K562 (cell line): ENCODE data around the gene PASD1. TPM values are rescaled to one million over a fixed set of nuclear protein-coding genes. Genes with fewer than 3 reads are reported as not detected.

ENCODE experiments used
- ATAC-seq: fragments of 200-7000 bp; cut with Tn5 transposase; 3 replicates; pipeline ENCODE4 v1.9.1; 2020; ENCODE audit warnings: moderate library complexity
- BruUV-seq: library from RNA; stranded (reverse); fragments of 400-500 nt; replicated peaks from 2 replicates; lab custom pipeline; 2021; lab: Mats Ljungman, UMichigan
- CTCF ChIA-PET: fragments of 300-600 bp; formaldehyde crosslinking; extraction: SDS; loops from one replicate; lab custom pipeline; 2021; ENCODE audit warnings: low intra/inter-chr PET ratio; lab: Yijun Ruan, JAX
- POLR2A ChIA-PET: fragments of 300-600, 350-650 bp; sonication (Branson Sonifier 250); formaldehyde crosslinking; extraction: SDS; loops from one replicate; lab custom pipeline; 2021; ENCODE audit warnings: antibody characterized with exemption, inconsistent platforms; lab: Yijun Ruan, JAX
- DNase-seq, 4 experiments: peaks; one replicate each; pipeline versions ENCODE4 v3.0.0 to v3.0.0-alpha.2; 2011 to 2018; ENCODE audit warnings: low spot score in 3 of 4, mixed read lengths in 3 of 4; ENCODE audit errors: extremely low read depth in 1 of 4
- FAIRE-seq: peaks from 2 replicates; lab custom pipeline; 2011; peaks lifted over from hg19 to GRCh38; lab: Jason Lieb, UNC
- H2AFZ ChIP-seq: 2 replicates; pipeline ENCODE4 v1.6.0; 2011; ENCODE audit warnings: low read depth, low read length, control low read depth, inconsistent platforms
- H3K27ac ChIP-seq: fragments of 200-600 bp; 3 replicates; pipeline ENCODE4 v1.8.0; 2011; ENCODE audit warnings: low read depth, mild to moderate bottlenecking, control low read depth, inconsistent platforms, low read length, moderate library complexity, mixed read lengths; ENCODE audit errors: extremely low read depth
- H3K27me3 ChIP-seq, 2 experiments: fragments of 300-600 bp in 1 of 2; 2 replicates in 1 of 2; 3 replicates in 1 of 2; pipeline versions ENCODE4 v1.6.0 to v1.8.0; 2011; ENCODE audit warnings: inconsistent platforms in 2 of 2, low read length in 2 of 2, mild to moderate bottlenecking in 1 of 2, mixed read lengths in 1 of 2, moderate library complexity in 1 of 2; ENCODE audit not compliant: control insufficient read depth in 2 of 2, insufficient read depth in 2 of 2
- H3K36me3 ChIP-seq: fragments of 300-600 bp; 3 replicates; pipeline ENCODE4 v1.8.0; 2011; ENCODE audit warnings: mild to moderate bottlenecking, low read length, inconsistent platforms; ENCODE audit not compliant: control insufficient read depth, insufficient read depth
- H3K4me1 ChIP-seq, 2 experiments: fragments of 200-600 bp in 1 of 2; replicated peaks in 1 of 2; 2 replicates in 1 of 2; 3 replicates in 1 of 2; pipeline versions ENCODE4 v1.5.1 to v1.8.0; 2011; ENCODE audit warnings: inconsistent platforms in 2 of 2, low read length in 2 of 2, mild to moderate bottlenecking in 1 of 2, mixed read lengths in 1 of 2, moderate library complexity in 1 of 2; ENCODE audit not compliant: control insufficient read depth in 2 of 2, insufficient read depth in 2 of 2
- H3K4me2 ChIP-seq: 2 replicates; pipeline ENCODE4 v1.6.1; 2011; ENCODE audit warnings: low read length, control low read depth, inconsistent platforms, mixed read lengths; ENCODE audit not compliant: insufficient read depth
- H3K4me3 ChIP-seq: fragments of 200-600 bp; sonication (generic), shearing (Covaris generic); 2 replicates; pipeline ENCODE4 v1.5.1; 2016; ENCODE audit warnings: control low read depth, inconsistent platforms
- H3K79me2 ChIP-seq: fragments of 200-600 bp; 3 replicates; pipeline ENCODE4 v1.8.0; 2011; ENCODE audit warnings: low read length, inconsistent platforms; ENCODE audit not compliant: control insufficient read depth, insufficient read depth
- H3K9ac ChIP-seq, 2 experiments: 2 replicates each; pipeline versions ENCODE4 v1.6.0 to v1.6.1; 2011; ENCODE audit warnings: low read depth in 2 of 2, low read length in 2 of 2, control low read depth in 1 of 2, inconsistent platforms in 1 of 2, mild to moderate bottlenecking in 1 of 2, mixed read lengths in 1 of 2; ENCODE audit not compliant: insufficient read depth in 1 of 2
- H3K9me1 ChIP-seq: one replicate; pipeline ENCODE4 v1.6.0; 2011; ENCODE audit warnings: inconsistent platforms, mild to moderate bottlenecking, low read length, moderate library complexity; ENCODE audit not compliant: control insufficient read depth, insufficient read depth
- H3K9me3 ChIP-seq: replicated peaks from 2 replicates; pipeline ENCODE4 v1.5.1; 2011; ENCODE audit warnings: low read depth, low read length, inconsistent platforms; ENCODE audit not compliant: control insufficient read depth, insufficient read depth
- H4K20me1 ChIP-seq: replicated peaks from 2 replicates; pipeline ENCODE4 v1.6.1; 2011; ENCODE audit warnings: low read length, inconsistent platforms, mixed read lengths; ENCODE audit not compliant: control insufficient read depth, insufficient read depth
- DLX4 ChIP-seq: fragments of 250-450 bp; sonication (Bioruptor Pico); IDR thresholded peaks from 2 replicates; pipeline ENCODE4 v1.6.1; 2021; ENCODE audit warnings: mild to moderate bottlenecking
- KLF1 ChIP-seq: fragments of 450-650 bp; IDR thresholded peaks from 2 replicates; pipeline ENCODE4 v1.6.1; 2016; ENCODE audit warnings: missing genetic modification characterization, missing compliant biosample characterization
- PBX2 ChIP-seq, 2 experiments: IDR thresholded peaks in 1 of 2; conservative IDR thresholded peaks in 1 of 2; 2 replicates each; pipeline ENCODE4 v1.6.1; 2016; ENCODE audit warnings: low read depth in 2 of 2, mild to moderate bottlenecking in 1 of 2, missing compliant biosample characterization in 1 of 2, missing genetic modification characterization in 1 of 2, moderate library complexity in 1 of 2
- SNAPC5 ChIP-seq: fragments of 250-450 bp; sonication (Bioruptor Pico); IDR thresholded peaks from 2 replicates; pipeline ENCODE4 v1.8.0; 2021; ENCODE audit warnings: moderate library complexity, mild to moderate bottlenecking, inconsistent platforms
- ZNF717 ChIP-seq: fragments of 250-450 bp; sonication (Bioruptor Pico); IDR thresholded peaks from 2 replicates; pipeline ENCODE4 v1.5.0; 2021
- ZNF766 ChIP-seq: fragments of 200-800 bp; sonication (Bioruptor generic); conservative IDR thresholded peaks from 2 replicates; pipeline ENCODE4 v1.6.1; 2016; ENCODE audit warnings: missing genetic modification characterization, missing compliant biosample characterization
- WGBS: fragments of 100-300 bp; shearing (Covaris generic); methylation state at CpG from one replicate; pipeline ENCODE4 v1.1.6; 2016; ENCODE audit warnings: low coverage, mixed read lengths; ENCODE audit not compliant: insufficient coverage; ENCODE audit errors: missing lambda C conversion rate; 5-methylcytosine and 5-hydroxymethylcytosine counted together
- in situ Hi-C: fragments of 300-500 bp; cut with MboI; formaldehyde crosslinking; loops from 4 replicates; pipeline ENCODE4 v1.15.0; 2018; ENCODE audit warnings: inconsistent platforms, mixed read lengths
- intact Hi-C: fragments of 100-400 bp; cut with micrococcal nuclease; formaldehyde crosslinking; loops from 2 replicates; pipeline ENCODE4 v1.14.2; 2022
- polyA plus RNA-seq, 8 experiments: library from polyadenylated mRNA; depleted of rRNA in 4 of 8; stranded (reverse) in 5 of 8; unstranded in 3 of 8; fragments of >200 nt; fragmentation: Nextera tagmentation in 2 of 8; fragmentation: Illumina TruSeq in 1 of 8; extraction: Ambion mirVana in 2 of 8; extraction: Trizol in 1 of 8; gene quantifications; 2 replicates each; pipeline versions ENCODE4 v1.2.1 to v1.2.3, GENCODE V29; 2011 to 2014; ENCODE audit warnings: inconsistent platforms in 1 of 8, missing spikeins in 1 of 8
- total RNA-seq, 7 experiments: library from RNA; depleted of rRNA in 6 of 7; stranded (reverse); fragments of >200 nt in 6 of 7; fragmentation: Illumina TruSeq in 2 of 7; extraction: Trizol in 2 of 7; gene quantifications; 2 replicates each; pipeline versions ENCODE4 v1.2.1 to v1.2.3, GENCODE V29; 2011 to 2021; ENCODE audit warnings: low replicate concordance in 1 of 7

The PASD1 gene
- total and polyA plus RNA-seq, 9 of the 15 experiments (the other 6 are each of a cell fraction or from before 2014, with no cell fraction given): 1.7 to 12.8 (median 9.6) TPM

GRCh38 chrX:151702741-151703340 is 139.4 kb downstream of the PASD1 start (continued):
- TF ChIP-seq KLF1 (no peak), PBX2 (CRISPR knock-in tag; IDR thresholded peaks at IDR 0.05; ENCODE audit: low read depth) (no peak), PBX2 (tag; conservative IDR thresholded peaks at IDR 0.05; ENCODE audit: low read depth) (no peak)
- TF ChIP-seq, all 486 proteins: peak for 0

- 0% methylated on average over 6 of the region's 7 CpGs for WGBS
- TF ChIP-seq DLX4 (CRISPR knock-in tag) (no peak), ZNF766 (CRISPR knock-in tag) (no peak), ZNF717 (CRISPR knock-in tag) (no peak), SNAPC5 (CRISPR knock-in tag) (no peak)
- no TSS peak for BruUV-seq
Observed at GRCh38 chrX:151703487-151703886, 140.0 kb downstream of the PASD1 start.

More at GRCh38 chrX:151703487-151703886, 140.0 kb downstream of the PASD1 start:
- H3K4me1 ChIP-seq: no peaks in the 10 kb centered on the region
- in situ Hi-C loops (no loop called here), intact Hi-C loops (no loop called here)
- H3K9me1 ChIP-seq: no peaks in the 10 kb centered on the region
- DNase-seq (no peak), FAIRE-seq (no peak), ATAC-seq (no peak)
- no peak overlapping the region for H3K4me2 ChIP-seq
- H3K9ac ChIP-seq: no peak overlapping the region
- H3K4me3 ChIP-seq: no peak overlapping the region
- ChIA-PET POLR2A (no interaction called here), CTCF (no interaction called here)
- no peaks in the 10 kb centered on the region for H4K20me1 ChIP-seq
- no peaks in the 10 kb centered on the region for H3K9me3 ChIP-seq
- H3K79me2 ChIP-seq: no peaks in the 10 kb centered on the region
- peaks cover 3 to 46% of the 10 kb centered on the region in 2 experiments; a peak in 3 of 5 replicates for H3K27me3 ChIP-seq
- no peak overlapping the region for H2AFZ ChIP-seq
- H3K27ac ChIP-seq: no peak overlapping the region
- H3K36me3 ChIP-seq: no peaks in the 10 kb centered on the region
